Hepatocyte (in vitro differentiated cells): ENCODE results near the gene MOB3C.

Source experiments
- EZH2phosphoT487 ChIP-seq: fragments of 200-600 bp; sonication (generic); IDR thresholded peaks from one replicate; pipeline ENCODE4 v1.6.1; 2018; ENCODE audit warnings: antibody characterized with exemption, mild to moderate bottlenecking, low read depth, moderate library complexity; ENCODE audit not compliant: unreplicated experiment, severe bottlenecking
- TF ChIP-seq, protein P1 (sequence below): fragments of 200-600 bp; sonication (generic); IDR thresholded peaks from 2 replicates; pipeline ENCODE4 v1.5.1; 2016; ENCODE audit warnings: antibody characterized with exemption, mild to moderate bottlenecking; ENCODE audit not compliant: poor library complexity

DNA sequence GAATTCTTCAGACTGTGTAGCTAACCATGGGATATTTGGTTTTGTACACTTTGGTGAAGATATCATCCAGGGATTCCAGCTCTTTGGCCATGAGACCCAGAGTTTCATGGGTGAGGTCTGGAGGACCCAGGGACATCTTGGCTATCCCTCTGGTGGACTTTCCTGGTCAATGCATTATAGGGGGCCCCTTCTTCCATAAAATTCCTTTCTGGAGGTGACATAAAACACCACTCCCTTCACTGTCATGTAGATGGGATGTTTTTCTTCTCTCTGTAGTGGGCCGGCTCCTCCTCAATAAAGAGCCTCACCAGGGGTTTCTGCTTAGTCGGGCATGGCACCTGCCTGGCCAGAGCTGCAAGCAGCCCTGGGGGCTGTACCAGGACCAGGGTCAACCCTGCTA, 49.4 kb upstream of the MOB3C start:
- TF ChIP-seq, protein P1, sequence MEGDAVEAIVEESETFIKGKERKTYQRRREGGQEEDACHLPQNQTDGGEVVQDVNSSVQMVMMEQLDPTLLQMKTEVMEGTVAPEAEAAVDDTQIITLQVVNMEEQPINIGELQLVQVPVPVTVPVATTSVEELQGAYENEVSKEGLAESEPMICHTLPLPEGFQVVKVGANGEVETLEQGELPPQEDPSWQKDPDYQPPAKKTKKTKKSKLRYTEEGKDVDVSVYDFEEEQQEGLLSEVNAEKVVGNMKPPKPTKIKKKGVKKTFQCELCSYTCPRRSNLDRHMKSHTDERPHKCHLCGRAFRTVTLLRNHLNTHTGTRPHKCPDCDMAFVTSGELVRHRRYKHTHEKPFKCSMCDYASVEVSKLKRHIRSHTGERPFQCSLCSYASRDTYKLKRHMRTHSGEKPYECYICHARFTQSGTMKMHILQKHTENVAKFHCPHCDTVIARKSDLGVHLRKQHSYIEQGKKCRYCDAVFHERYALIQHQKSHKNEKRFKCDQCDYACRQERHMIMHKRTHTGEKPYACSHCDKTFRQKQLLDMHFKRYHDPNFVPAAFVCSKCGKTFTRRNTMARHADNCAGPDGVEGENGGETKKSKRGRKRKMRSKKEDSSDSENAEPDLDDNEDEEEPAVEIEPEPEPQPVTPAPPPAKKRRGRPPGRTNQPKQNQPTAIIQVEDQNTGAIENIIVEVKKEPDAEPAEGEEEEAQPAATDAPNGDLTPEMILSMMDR = no peak
- TF ChIP-seq EZH2phosphoT487 = no peak
